ENCODE data around the gene PRPF4.
"Not testable (repeated sequence)": the region's sequence is repeated elsewhere in the genome, so short reads cannot be mapped to it uniquely, and the experiment has no call there.

Gene PRPF4

DNA sequence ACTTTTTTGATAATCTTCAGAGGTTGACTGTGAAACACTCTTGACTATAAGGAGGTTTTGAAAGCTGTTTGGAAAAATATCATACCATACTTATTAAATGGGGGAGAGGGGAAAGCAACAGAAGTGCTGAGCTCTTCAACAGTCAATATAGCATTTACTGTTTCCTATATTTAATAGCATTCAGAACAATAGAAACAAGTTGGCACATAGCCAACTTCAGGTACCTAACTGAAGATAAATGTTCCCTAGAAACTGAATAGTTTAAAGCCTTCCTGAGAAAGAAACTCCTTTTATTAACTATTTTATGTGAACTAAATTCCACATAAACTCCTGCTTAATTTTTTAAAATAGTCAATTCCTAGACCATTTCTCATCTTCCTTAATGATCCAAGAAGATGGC lies 27.8 kb upstream of the PRPF4 start:
- ChIA-PET POLR2A (no interaction called here), CTCF (interaction anchor here (2.3 kb wide), 1 partner anchor 27 kb away, joined by 7 read pairs; the partner anchor contains the start of genes CDC26 and PRPF4)
- TF ChIP-seq, protein P1, sequence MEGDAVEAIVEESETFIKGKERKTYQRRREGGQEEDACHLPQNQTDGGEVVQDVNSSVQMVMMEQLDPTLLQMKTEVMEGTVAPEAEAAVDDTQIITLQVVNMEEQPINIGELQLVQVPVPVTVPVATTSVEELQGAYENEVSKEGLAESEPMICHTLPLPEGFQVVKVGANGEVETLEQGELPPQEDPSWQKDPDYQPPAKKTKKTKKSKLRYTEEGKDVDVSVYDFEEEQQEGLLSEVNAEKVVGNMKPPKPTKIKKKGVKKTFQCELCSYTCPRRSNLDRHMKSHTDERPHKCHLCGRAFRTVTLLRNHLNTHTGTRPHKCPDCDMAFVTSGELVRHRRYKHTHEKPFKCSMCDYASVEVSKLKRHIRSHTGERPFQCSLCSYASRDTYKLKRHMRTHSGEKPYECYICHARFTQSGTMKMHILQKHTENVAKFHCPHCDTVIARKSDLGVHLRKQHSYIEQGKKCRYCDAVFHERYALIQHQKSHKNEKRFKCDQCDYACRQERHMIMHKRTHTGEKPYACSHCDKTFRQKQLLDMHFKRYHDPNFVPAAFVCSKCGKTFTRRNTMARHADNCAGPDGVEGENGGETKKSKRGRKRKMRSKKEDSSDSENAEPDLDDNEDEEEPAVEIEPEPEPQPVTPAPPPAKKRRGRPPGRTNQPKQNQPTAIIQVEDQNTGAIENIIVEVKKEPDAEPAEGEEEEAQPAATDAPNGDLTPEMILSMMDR (IDR thresholded peaks at IDR 0.05; ENCODE audit: control extremely low read depth, extremely low read depth, low read depth, missing control alignments): no peak
- DNase-seq (ENCODE audit: extremely low spot score): no peak

DNA sequence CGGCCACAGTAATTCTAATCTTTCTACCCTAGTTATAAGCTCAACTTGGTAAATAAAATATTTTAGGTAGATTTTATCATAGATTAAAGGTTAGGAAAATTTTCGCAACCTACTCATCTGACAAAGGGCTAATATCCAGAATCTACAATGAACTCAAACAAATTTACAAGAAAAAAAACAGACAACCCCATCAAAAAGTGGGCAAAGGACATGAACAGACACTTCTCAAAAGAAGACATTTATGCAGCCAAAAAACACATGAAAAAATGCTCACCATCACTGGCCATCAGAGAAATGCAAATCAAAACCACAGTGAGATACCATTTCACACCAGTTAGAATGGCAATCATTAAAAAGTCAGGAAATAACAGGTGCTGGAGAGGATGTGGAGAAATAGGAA lies 25.8 kb upstream of the PRPF4 start:
- CTCF ChIA-PET: interaction anchor here (1.3 kb wide), 1 partner anchor 18 kb away, joined by 3 read pairs; no protein-coding TSS in a partner anchor
- POLR2A ChIA-PET; DNase-seq (ENCODE audit: extremely low spot score): not testable (repeated sequence)

GRCh38 chr9:113250807-113251206 lies 24.7 kb upstream of the PRPF4 start:
- no peak for DNase-seq (ENCODE audit: extremely low spot score)
- ChIA-PET POLR2A (no interaction called here), CTCF (no interaction called here)
- TF ChIP-seq, protein P1 (IDR thresholded peaks at IDR 0.05; ENCODE audit: control extremely low read depth, extremely low read depth, low read depth, missing control alignments): no peak

DNA sequence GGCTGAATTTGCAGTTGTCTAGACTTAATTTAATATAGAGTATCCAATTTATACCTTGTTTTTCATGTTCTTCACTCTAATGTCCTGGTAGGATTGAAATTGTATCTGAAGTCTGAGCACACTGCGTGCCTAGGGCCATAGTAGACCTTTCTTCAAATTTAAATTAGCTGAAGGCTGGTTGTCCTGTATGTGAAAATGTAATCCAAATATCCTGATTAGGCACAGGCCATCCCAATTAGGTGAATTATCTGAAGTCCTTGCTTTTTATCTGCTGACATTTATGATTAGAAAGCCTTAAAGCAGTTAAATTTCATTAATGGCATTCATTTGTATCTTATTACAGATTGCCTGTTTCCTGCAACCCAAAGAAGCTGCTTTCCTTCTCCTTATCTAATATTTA lies 20.5 kb upstream of the PRPF4 start:
- DNase-seq (ENCODE audit: extremely low spot score): no peak
- POLR2A ChIA-PET: no interaction called here
- CTCF ChIA-PET: interaction anchor here (1.7 to 2.2 kb wide), 4 partner anchors 8 to 20 kb away, joined by 5 to 9 read pairs (median 6); partner anchors contain the start of gene CDC26
- TF ChIP-seq, protein P1 (IDR thresholded peaks at IDR 0.05; ENCODE audit: control extremely low read depth, extremely low read depth, low read depth, missing control alignments): no peak

- no peak for DNase-seq (ENCODE audit: extremely low spot score)
- POLR2A ChIA-PET: no interaction called here
- TF ChIP-seq, protein P1 (IDR thresholded peaks at IDR 0.05; ENCODE audit: control extremely low read depth, extremely low read depth, low read depth, missing control alignments): no peak
- CTCF ChIA-PET: interaction anchor here (1.7 to 2.2 kb wide), 2 partner anchors 7 to 9 kb away, joined by 5 read pairs; no protein-coding TSS in a partner anchor
Observed at GRCh38 chr9:113255438-113255837, 20.0 kb upstream of the PRPF4 start.

DNA sequence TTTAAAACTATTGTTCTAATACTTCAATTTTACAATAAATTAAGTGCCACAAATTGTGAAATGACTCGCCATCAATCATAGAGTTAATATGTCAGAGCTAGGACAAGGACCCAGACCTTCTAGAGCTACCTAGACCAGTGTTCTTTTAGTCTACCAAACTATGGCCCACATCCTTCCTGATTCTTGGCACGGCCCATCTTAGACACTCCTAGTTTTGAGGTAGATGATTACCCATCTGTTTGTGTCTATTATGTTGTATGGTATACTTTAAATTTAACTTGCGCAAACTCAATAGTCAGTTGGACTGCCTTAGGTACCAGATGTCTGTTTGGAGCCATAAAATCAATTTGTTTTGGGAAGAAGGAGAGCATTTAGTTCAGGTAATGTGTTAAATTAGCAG lies 17.6 kb upstream of the PRPF4 start:
- ChIA-PET POLR2A (interaction anchor here (0.6 kb wide), 1 partner anchor 977 kb away, joined by 3 read pairs; no protein-coding TSS in a partner anchor), CTCF (interaction anchor here (1.8 to 10.8 kb wide), 2 partner anchors 11 to 16 kb away, joined by 4 to 79 read pairs; partner anchors contain the start of genes CDC26 and PRPF4)
- TF ChIP-seq, protein P1 (IDR thresholded peaks at IDR 0.05; ENCODE audit: control extremely low read depth, extremely low read depth, low read depth, missing control alignments): no peak
- no peak for DNase-seq (ENCODE audit: extremely low spot score)

DNA sequence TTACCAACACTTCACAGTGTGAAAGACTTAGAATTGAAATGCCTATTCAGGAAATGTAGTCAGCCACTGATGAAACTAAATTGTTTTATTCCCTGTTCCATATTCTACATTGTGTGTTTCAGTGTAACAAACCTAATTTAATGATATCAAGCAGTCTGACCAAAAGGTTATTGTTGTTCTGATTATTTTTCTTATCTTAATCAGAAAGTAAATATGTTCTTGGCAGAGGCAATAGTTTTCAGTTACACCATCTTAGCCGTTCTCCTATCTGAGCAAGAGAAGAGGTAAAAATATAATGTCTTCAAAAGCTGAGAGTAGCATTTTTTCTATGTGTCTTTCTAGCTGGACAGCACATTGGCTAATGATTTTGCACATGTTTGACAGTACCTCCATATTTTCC lies 17.2 kb upstream of the PRPF4 start:
- POLR2A ChIA-PET: no interaction called here
- CTCF ChIA-PET: interaction anchor here (1.8 to 10.8 kb wide), 2 partner anchors 11 to 16 kb away, joined by 4 to 79 read pairs; partner anchors contain the start of genes CDC26 and PRPF4
- DNase-seq (ENCODE audit: extremely low spot score): no peak
- TF ChIP-seq, protein P1 (IDR thresholded peaks at IDR 0.05; ENCODE audit: control extremely low read depth, extremely low read depth, low read depth, missing control alignments): no peak
